ENCODE data around the gene GTPBP1. TPM values are rescaled to one million over a fixed set of nuclear protein-coding genes. Genes with fewer than 3 reads are reported as not detected.

Gene GTPBP1
- 35.1 and 46.7 TPM in 2 replicates for total RNA-seq

GRCh38 chr22:38705235-38706100, at the start of gene GTPBP1:
TSS of gene GTPBP1 (plus strand) at chr22:38705944. CDS start at chr22:38705956, 12 bp downstream.
- DNase-seq = peak; percentile 100

- DNase-seq = peak; percentile 94
Observed at GRCh38 chr22:38656256-38657044, 49.3 kb upstream of the GTPBP1 start, which contains the start of the genes CBY1 and FAM227A. TSS of gene CBY1 (plus strand) at chr22:38656638. CDS start at chr22:38668055, 11,417 bp downstream. TSS of gene FAM227A (minus strand) at chr22:38656392. CDS start at chr22:38650168, 6,224 bp downstream.

GRCh38 chr22:38657045-38657909, 48.5 kb upstream of the GTPBP1 start:
- DNase-seq = peak; percentile 29

- DNase-seq = no peak
Observed at GRCh38 chr22:38674888-38675287, 30.9 kb upstream of the GTPBP1 start.

GRCh38 chr22:38675833-38676232, 29.9 kb upstream of the GTPBP1 start:
- DNase-seq = no peak

GRCh38 chr22:38681582-38682335, 24.0 kb upstream of the GTPBP1 start, which contains the start of gene TOMM22:
TSS of gene TOMM22 (plus strand) at chr22:38681957. CDS start at chr22:38681979, 22 bp downstream.
- DNase-seq = peak; percentile 92

- no peak for DNase-seq
Observed at GRCh38 chr22:38684895-38685294, 20.8 kb upstream of the GTPBP1 start.

GRCh38 chr22:38685761-38686160, 20.0 kb upstream of the GTPBP1 start:
- DNase-seq = no peak

- DNase-seq = no peak
Observed at GRCh38 chr22:38689651-38690050, 16.1 kb upstream of the GTPBP1 start.

- peak; percentile 42 for DNase-seq
Observed at GRCh38 chr22:38694049-38694448, 11.7 kb upstream of the GTPBP1 start.

- DNase-seq = peak; percentile 42
Observed at GRCh38 chr22:38694940-38695339, 10.8 kb upstream of the GTPBP1 start.

- DNase-seq = peak; percentile 92
Observed at GRCh38 chr22:38696606-38697424, 8.9 kb upstream of the GTPBP1 start.

GRCh38 chr22:38697425-38698089, 8.2 kb upstream of the GTPBP1 start:
- DNase-seq = peak; percentile 49

- DNase-seq = no peak
Observed at GRCh38 chr22:38698407-38699094, 7.2 kb upstream of the GTPBP1 start.

GRCh38 chr22:38699143-38699542, 6.6 kb upstream of the GTPBP1 start:
- no peak for DNase-seq

- DNase-seq = peak; percentile 39
Observed at GRCh38 chr22:38699784-38700183, 6.0 kb upstream of the GTPBP1 start.

GRCh38 chr22:38700270-38700788, 5.4 kb upstream of the GTPBP1 start:
- DNase-seq = no peak

GRCh38 chr22:38700789-38701628, 4.7 kb upstream of the GTPBP1 start, which contains the start of gene JOSD1:
TSS of gene JOSD1 (minus strand) at chr22:38700943. CDS start at chr22:38699987, 956 bp downstream.
- peak; percentile 97 for DNase-seq
